MCF 10A (cell line): Measurements from ENCODE around the gene ECHDC3. TPM values are rescaled to one million over a fixed set of nuclear protein-coding genes. Genes with fewer than 3 reads are reported as not detected.

Experiments used
- BruUV-seq: library from RNA; stranded (reverse); fragments of 400-500 nt; replicated peaks from 2 replicates; lab custom pipeline; 2021; lab: Mats Ljungman, UMichigan
- CTCF ChIA-PET: fragments of 300-600 bp; sonication (Branson Sonifier 250); formaldehyde crosslinking; extraction: SDS; loops from one replicate; lab custom pipeline; 2021; ENCODE audit warnings: antibody characterized with exemption, inconsistent platforms; lab: Yijun Ruan, JAX
- POLR2A ChIA-PET: fragments of 300-600, 350-650 bp; sonication (Branson Sonifier 250); formaldehyde crosslinking; extraction: SDS; loops from one replicate; lab custom pipeline; 2020; ENCODE audit warnings: antibody characterized with exemption, inconsistent platforms; lab: Yijun Ruan, JAX
- DNase-seq: peaks from one replicate; pipeline ENCODE4 v3.0.0-alpha.2; 2018; ENCODE audit not compliant: unreplicated experiment
- H3K27ac Mint-ChIP-seq: one replicate; pipeline ENCODE4 v1.8.0; 2022; ENCODE audit warnings: mild to moderate bottlenecking, low read depth, mixed read lengths; ENCODE audit not compliant: unreplicated experiment
- H3K27me3 Mint-ChIP-seq: one replicate; pipeline ENCODE4 v1.8.0; 2022; ENCODE audit warnings: mixed read lengths; ENCODE audit not compliant: insufficient read depth, unreplicated experiment
- H3K36me3 Mint-ChIP-seq: one replicate; pipeline ENCODE4 v1.8.0; 2022; ENCODE audit warnings: mild to moderate bottlenecking, moderate library complexity, mixed read lengths; ENCODE audit not compliant: insufficient read depth, unreplicated experiment
- H3K4me1 Mint-ChIP-seq: one replicate; pipeline ENCODE4 v1.8.0; 2022; ENCODE audit warnings: mixed read lengths; ENCODE audit not compliant: insufficient read depth, unreplicated experiment
- H3K4me3 Mint-ChIP-seq: one replicate; pipeline ENCODE4 v1.8.0; 2022; ENCODE audit warnings: mild to moderate bottlenecking, moderate library complexity, mixed read lengths; ENCODE audit not compliant: unreplicated experiment
- H3K9me3 Mint-ChIP-seq: one replicate; pipeline ENCODE4 v1.8.0; 2022; ENCODE audit warnings: mixed read lengths; ENCODE audit not compliant: unreplicated experiment
- CTCF ChIP-seq: fragments of 200-600 bp; IDR thresholded peaks from one replicate; pipeline ENCODE4 v1.8.0; 2022; ENCODE audit warnings: antibody characterized with exemption, mild to moderate bottlenecking; ENCODE audit not compliant: unreplicated experiment
- intact Hi-C: fragments of 100-400 bp; cut with micrococcal nuclease; formaldehyde crosslinking; loops from 2 replicates; pipeline ENCODE4 v1.14.1; 2022
- total RNA-seq: library from RNA; stranded (reverse); gene quantifications from 2 replicates; pipeline ENCODE4 v1.2.3, GENCODE V29; 2022

Gene ECHDC3
- total RNA-seq, 1 experiment from 2014 or later, result 25.5 TPM

- Mint-ChIP-seq H3K27ac (no peak overlapping the region), H3K27me3 (no peaks in the 10 kb centered on the region), H3K9me3 (no peaks in the 10 kb centered on the region), H3K4me1 (no peaks in the 10 kb centered on the region), H3K4me3 (no peak overlapping the region), H3K36me3 (no peaks in the 10 kb centered on the region)
- DNase-seq, result no peak
- ChIA-PET CTCF (interaction anchor here (0.6 to 4.2 kb wide), 3 partner anchors 9 to 232 kb away, joined by 3 to 19 read pairs (median 3); no protein-coding TSS in a partner anchor), POLR2A (interaction anchor here (0.6 kb wide), 1 partner anchor 16 kb away, joined by 4 read pairs; no protein-coding TSS in a partner anchor)
- TF ChIP-seq CTCF, result no peak
- no TSS peak for BruUV-seq
- intact Hi-C loops, result no loop called here
Measured at GRCh38 chr10:11773761-11774441, 31.7 kb downstream of the ECHDC3 start.

GRCh38 chr10:11775412-11775811 lies 33.2 kb downstream of the ECHDC3 start:
- no TSS peak for BruUV-seq
- no peaks in the 10 kb centered on the region for H3K36me3 Mint-ChIP-seq
- H3K27me3 Mint-ChIP-seq, result no peaks in the 10 kb centered on the region
- no peak overlapping the region for H3K27ac Mint-ChIP-seq
- ChIA-PET POLR2A (interaction anchor here (0.8 kb wide), 1 partner anchor 163 kb away, joined by 3 read pairs; no protein-coding TSS in a partner anchor), CTCF (interaction anchor here (0.8 to 1.1 kb wide), 2 partner anchors 18 to 211 kb away, joined by 4 to 9 read pairs; no protein-coding TSS in a partner anchor)
- DNase-seq, result no peak
- intact Hi-C loops, result no loop called here
- no peak for TF ChIP-seq CTCF
- H3K4me3 Mint-ChIP-seq, result no peak overlapping the region
- no peaks in the 10 kb centered on the region for H3K9me3 Mint-ChIP-seq
- no peaks in the 10 kb centered on the region for H3K4me1 Mint-ChIP-seq

GRCh38 chr10:11776080-11776479 lies 33.9 kb downstream of the ECHDC3 start:
- no peak for DNase-seq
- no TSS peak for BruUV-seq
- intact Hi-C loops, result no loop called here
- no peaks in the 10 kb centered on the region for H3K36me3 Mint-ChIP-seq
- no peaks in the 10 kb centered on the region for H3K27me3 Mint-ChIP-seq
- CTCF ChIA-PET, result no interaction called here
- H3K27ac Mint-ChIP-seq, result no peak overlapping the region
- no peaks in the 10 kb centered on the region for H3K4me1 Mint-ChIP-seq
- no peak overlapping the region for H3K4me3 Mint-ChIP-seq
- TF ChIP-seq CTCF, result no peak
- POLR2A ChIA-PET, result no interaction called here
- H3K9me3 Mint-ChIP-seq, result no peaks in the 10 kb centered on the region

- intact Hi-C loops, result loop anchor here (10.0 kb wide), 1 partner anchor 414 kb away; the partner anchor contains the start of genes CDC123 and NUDT5
- no peak overlapping the region for H3K27ac Mint-ChIP-seq
- H3K36me3 Mint-ChIP-seq, result no peaks in the 10 kb centered on the region
- ChIA-PET CTCF (interaction anchor here (0.6 to 5.4 kb wide), 12 partner anchors 8 to 1620 kb away, joined by 3 to 53 read pairs (median 8); no protein-coding TSS in a partner anchor), POLR2A (interaction anchor here (0.6 to 0.7 kb wide), 2 partner anchors 206 to 345 kb away, joined by 3 read pairs; no protein-coding TSS in a partner anchor)
- no peaks in the 10 kb centered on the region for H3K4me1 Mint-ChIP-seq
- no peak for DNase-seq
- no peak for TF ChIP-seq CTCF
- no peaks in the 10 kb centered on the region for H3K9me3 Mint-ChIP-seq
- no peaks in the 10 kb centered on the region for H3K27me3 Mint-ChIP-seq
- no peak overlapping the region for H3K4me3 Mint-ChIP-seq
- no TSS peak for BruUV-seq
Measured at GRCh38 chr10:11781114-11781513, 38.9 kb downstream of the ECHDC3 start.
